Ishikawa (cell line): ENCODE data around the gene CES4A.

Source experiments
- NFIC ChIP-seq: IDR thresholded peaks from 2 replicates; pipeline ENCODE4 v1.6.1; 2012
- TCF12 ChIP-seq: IDR thresholded peaks from 2 replicates; pipeline ENCODE4 v1.6.1; 2012; ENCODE audit warnings: low read depth

- no peak for TF ChIP-seq NFIC
- TF ChIP-seq TCF12: no peak
These were observed 47.9 kb downstream of the CES4A start for GRCh38 chr16:67036323-67036741.
